ENCODE results near the gene KRT72. TPM values are rescaled to one million over a fixed set of nuclear protein-coding genes. Genes with fewer than 3 reads are reported as not detected.

KRT72 gene
- polyA plus RNA-seq, 1 donor from 2014 or later: not detected

GRCh38 chr12:52643233-52644077 is 42.2 kb upstream of the KRT72 start:
- Histone ChIP-seq H3K9ac (ENCODE audit: low read length) (no peak overlapping the region), H4K20me1 (ENCODE audit: insufficient read depth) (no peaks in the 10 kb centered on the region), H3K4me2 (ENCODE audit: low read length) (no peak overlapping the region), H3K79me2 (replicated peaks; ENCODE audit: insufficient read depth, low read length) (no peaks in the 10 kb centered on the region), H2AFZ (ENCODE audit: low read depth, low read length) (no peak overlapping the region), H3K36me3 (ENCODE audit: insufficient read depth, low read length) (no peaks in the 10 kb centered on the region), H3F3A (ENCODE audit: insufficient read depth, low read length, poor library complexity, severe bottlenecking) (no peaks in the 10 kb centered on the region), H3K4me3 (ENCODE audit: low read length) (no peak overlapping the region), H3K9me3 (ENCODE audit: low read length) (no peaks in the 10 kb centered on the region), H3K9me2 (ENCODE audit: insufficient read depth, low read length) (no peaks in the 10 kb centered on the region), H3K27ac (ENCODE audit: low read length) (no peak overlapping the region), H3K27me3 (ENCODE audit: insufficient read depth, low read depth, low read length) (no peaks in the 10 kb centered on the region)
- TF ChIP-seq SMC3 (conservative IDR thresholded peaks at IDR 0.05; ENCODE audit: poor library complexity) (no peak), EZH2 (IDR thresholded peaks at IDR 0.05; ENCODE audit: borderline replicate concordance, insufficient read depth, low read length, poor library complexity, severe bottlenecking) (no peak), RAD21 (conservative IDR thresholded peaks at IDR 0.05) (no peak), CTCF (IDR thresholded peaks at IDR 0.05; ENCODE audit: poor library complexity, severe bottlenecking) (no peak), POLR2AphosphoS5 (IDR thresholded peaks at IDR 0.05) (no peak), MXI1 (conservative IDR thresholded peaks at IDR 0.05; ENCODE audit: poor library complexity, severe bottlenecking) (no peak), TAF1 (IDR thresholded peaks at IDR 0.05; ENCODE audit: low read depth) (no peak), REST (IDR thresholded peaks at IDR 0.05; ENCODE audit: borderline replicate concordance) (no peak), EP300 (conservative IDR thresholded peaks at IDR 0.05; ENCODE audit: poor library complexity, severe bottlenecking) (no peak)

GRCh38 chr12:52641468-52641867 is 40.2 kb upstream of the KRT72 start:
- no peak overlapping the region for H2AFZ ChIP-seq (ENCODE audit: low read depth, low read length)
- H3K27ac ChIP-seq (ENCODE audit: low read length): no peak overlapping the region
- no peaks in the 10 kb centered on the region for H3F3A ChIP-seq (ENCODE audit: insufficient read depth, low read length, poor library complexity, severe bottlenecking)
- no peak overlapping the region for H3K9ac ChIP-seq (ENCODE audit: low read length)
- H3K9me2 ChIP-seq (ENCODE audit: insufficient read depth, low read length): no peaks in the 10 kb centered on the region
- no peaks in the 10 kb centered on the region for H4K20me1 ChIP-seq (ENCODE audit: insufficient read depth)
- H3K36me3 ChIP-seq (ENCODE audit: insufficient read depth, low read length): no peaks in the 10 kb centered on the region
- no peak overlapping the region for H3K4me3 ChIP-seq (ENCODE audit: low read length)
- H3K4me2 ChIP-seq (ENCODE audit: low read length): no peak overlapping the region
- H3K27me3 ChIP-seq (ENCODE audit: insufficient read depth, low read depth, low read length): no peaks in the 10 kb centered on the region
- no peaks in the 10 kb centered on the region for H3K79me2 ChIP-seq (replicated peaks; ENCODE audit: insufficient read depth, low read length)
- TF ChIP-seq TAF1 (IDR thresholded peaks at IDR 0.05; ENCODE audit: low read depth) (no peak), RAD21 (conservative IDR thresholded peaks at IDR 0.05) (no peak), SMC3 (conservative IDR thresholded peaks at IDR 0.05; ENCODE audit: poor library complexity) (no peak), EP300 (conservative IDR thresholded peaks at IDR 0.05; ENCODE audit: poor library complexity, severe bottlenecking) (no peak), EZH2 (IDR thresholded peaks at IDR 0.05; ENCODE audit: borderline replicate concordance, insufficient read depth, low read length, poor library complexity, severe bottlenecking) (no peak), CTCF (IDR thresholded peaks at IDR 0.05; ENCODE audit: poor library complexity, severe bottlenecking) (no peak), MXI1 (conservative IDR thresholded peaks at IDR 0.05; ENCODE audit: poor library complexity, severe bottlenecking) (no peak), POLR2AphosphoS5 (IDR thresholded peaks at IDR 0.05) (no peak), REST (IDR thresholded peaks at IDR 0.05; ENCODE audit: borderline replicate concordance) (no peak)
- no peaks in the 10 kb centered on the region for H3K9me3 ChIP-seq (ENCODE audit: low read length)
